Left ventricle myocardium inferior (tissue), 1 donor: ENCODE results near the gene STX8. TPM values are rescaled to one million over a fixed set of nuclear protein-coding genes. Genes with fewer than 3 reads are reported as not detected.
A peak's percentile ranks its signal among the peaks of the same experiment; 100 is the strongest.
"Not testable (repeated sequence)": the region's sequence is repeated elsewhere in the genome, so short reads cannot be mapped to it uniquely, and the experiment has no call there.

Experiments
- DNase-seq: peaks from one replicate; pipeline ENCODE4 v3.0.0-alpha.2; 2020
- H3K27ac ChIP-seq: fragments of 200-600 bp; replicated peaks from 2 replicates; pipeline ENCODE4 v1.8.0; 2021
- H3K27me3 ChIP-seq: fragments of 200-600 bp; 2 replicates; pipeline ENCODE4 v1.8.0; 2021; ENCODE audit warnings: low read depth
- H3K36me3 ChIP-seq: fragments of 200-600 bp; 2 replicates; pipeline ENCODE4 v1.8.0; 2021
- H3K4me1 ChIP-seq: fragments of 200-600 bp; 2 replicates; pipeline ENCODE4 v1.8.0; 2021
- H3K4me3 ChIP-seq: fragments of 200-600 bp; 2 replicates; pipeline ENCODE4 v1.8.0; 2021; ENCODE audit warnings: mild to moderate bottlenecking, moderate library complexity
- H3K9me3 ChIP-seq: fragments of 200-600 bp; replicated peaks from 2 replicates; pipeline ENCODE4 v1.8.0; 2021
- intact Hi-C: fragments of 100-400 bp; cut with micrococcal nuclease; formaldehyde crosslinking; loops from one replicate; pipeline ENCODE4 v1.11.0; 2022
- total RNA-seq: library from RNA; stranded (reverse); fragmentation: NEBNext Ultra II Directional; extraction: Animal tissue kit (Norgen Biotek cat#: 25700); gene quantifications from one replicate; pipeline ENCODE4 v1.2.1, GENCODE V29; 2021
- TF ChIP-seq, protein P1 (sequence below): fragments of 200-600 bp; IDR thresholded peaks from 2 replicates; pipeline ENCODE4 v1.8.0; 2021; ENCODE audit warnings: antibody characterized with exemption, mild to moderate bottlenecking, borderline replicate concordance
- donor health status: DM: no; HTN: yes; CAD: no; lungs with severe emphysema.

Gene STX8
- total RNA-seq, 1 donor from 2014 or later, result 61.3 TPM

DNA sequence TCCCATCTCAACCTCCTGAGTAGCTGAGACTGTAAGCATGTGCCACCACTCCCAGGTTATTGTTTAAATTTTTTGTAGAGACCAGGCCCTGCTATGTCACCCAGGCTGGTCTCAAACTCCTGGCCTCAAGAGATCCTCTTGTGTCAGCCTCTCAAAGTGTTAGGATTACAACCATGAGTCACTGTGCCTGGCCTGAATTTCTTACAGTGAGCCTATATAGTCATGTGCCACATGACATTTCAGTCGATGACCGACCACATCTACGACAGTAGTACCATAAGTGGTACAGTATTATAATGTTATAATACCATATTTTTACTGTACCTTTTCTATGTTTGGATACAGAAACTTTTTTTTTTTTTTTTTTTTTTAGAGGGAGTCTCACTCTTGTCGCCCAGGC lies 195.3 kb downstream of the STX8 start:
- TF ChIP-seq, protein P1, sequence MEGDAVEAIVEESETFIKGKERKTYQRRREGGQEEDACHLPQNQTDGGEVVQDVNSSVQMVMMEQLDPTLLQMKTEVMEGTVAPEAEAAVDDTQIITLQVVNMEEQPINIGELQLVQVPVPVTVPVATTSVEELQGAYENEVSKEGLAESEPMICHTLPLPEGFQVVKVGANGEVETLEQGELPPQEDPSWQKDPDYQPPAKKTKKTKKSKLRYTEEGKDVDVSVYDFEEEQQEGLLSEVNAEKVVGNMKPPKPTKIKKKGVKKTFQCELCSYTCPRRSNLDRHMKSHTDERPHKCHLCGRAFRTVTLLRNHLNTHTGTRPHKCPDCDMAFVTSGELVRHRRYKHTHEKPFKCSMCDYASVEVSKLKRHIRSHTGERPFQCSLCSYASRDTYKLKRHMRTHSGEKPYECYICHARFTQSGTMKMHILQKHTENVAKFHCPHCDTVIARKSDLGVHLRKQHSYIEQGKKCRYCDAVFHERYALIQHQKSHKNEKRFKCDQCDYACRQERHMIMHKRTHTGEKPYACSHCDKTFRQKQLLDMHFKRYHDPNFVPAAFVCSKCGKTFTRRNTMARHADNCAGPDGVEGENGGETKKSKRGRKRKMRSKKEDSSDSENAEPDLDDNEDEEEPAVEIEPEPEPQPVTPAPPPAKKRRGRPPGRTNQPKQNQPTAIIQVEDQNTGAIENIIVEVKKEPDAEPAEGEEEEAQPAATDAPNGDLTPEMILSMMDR, result no peak
- no peak for DNase-seq
- H3K27me3 ChIP-seq, result no peaks in the 10 kb centered on the region
- no peak overlapping the region for H3K27ac ChIP-seq
- intact Hi-C loops, result no loop called here
- H3K4me1 ChIP-seq, result no peaks in the 10 kb centered on the region
- no peak overlapping the region for H3K4me3 ChIP-seq
- H3K36me3 ChIP-seq, result peaks cover 14% of the 10 kb centered on the region
- peaks cover 4% of the 10 kb centered on the region for H3K9me3 ChIP-seq

DNA sequence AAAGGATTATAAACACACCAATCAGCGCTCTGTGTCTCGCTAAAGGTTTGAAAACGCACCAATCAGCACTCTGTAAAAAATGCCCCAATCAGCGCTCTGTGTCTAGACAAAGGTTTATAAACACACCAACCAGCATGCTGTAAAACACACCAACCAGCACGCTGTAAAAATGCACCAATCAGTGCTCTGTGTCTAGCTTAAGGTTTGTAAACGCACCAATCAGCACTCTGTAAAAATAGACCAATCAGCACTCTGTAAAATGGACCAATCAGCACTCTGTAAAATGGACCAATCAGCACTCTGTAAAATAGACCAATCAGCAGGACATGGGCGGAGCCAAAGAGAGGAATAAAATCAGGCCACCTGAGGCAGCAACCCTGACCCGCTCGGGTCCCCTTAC lies 199.4 kb downstream of the STX8 start:
- intact Hi-C loops, H3K27ac ChIP-seq, H3K9me3 ChIP-seq, H3K4me1 ChIP-seq, H3K27me3 ChIP-seq, DNase-seq, H3K4me3 ChIP-seq: not testable (repeated sequence)
- H3K36me3 ChIP-seq, result peaks cover 14% of the 10 kb centered on the region

DNA sequence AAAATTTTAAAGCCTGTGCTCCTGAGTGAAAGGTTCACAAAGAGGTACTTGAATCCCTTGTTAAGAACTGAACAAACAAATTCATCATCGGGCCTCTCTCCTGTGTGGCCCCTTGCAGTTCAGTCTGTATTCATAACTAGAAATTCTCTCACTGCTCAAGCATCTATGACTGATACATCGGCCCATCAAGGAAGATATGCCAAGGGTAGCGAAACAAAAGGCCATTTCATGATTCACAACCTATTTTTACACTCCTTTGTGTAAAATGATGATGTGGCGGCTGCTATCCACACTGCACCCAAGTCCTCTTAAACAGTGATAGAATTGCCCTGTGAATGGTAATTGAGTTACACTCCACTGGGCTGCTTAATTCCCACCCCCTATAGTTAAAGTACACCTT lies 204.6 kb downstream of the STX8 start:
- H3K27me3 ChIP-seq, result no peaks in the 10 kb centered on the region
- TF ChIP-seq, protein P1, result no peak
- intact Hi-C loops, result no loop called here
- peak overlapping the region; percentile 9 for H3K4me3 ChIP-seq
- H3K27ac ChIP-seq, result peak overlapping the region; percentile 71
- H3K4me1 ChIP-seq, result peaks cover 51% of the 10 kb centered on the region
- peaks cover 2% of the 10 kb centered on the region for H3K36me3 ChIP-seq
- no peak for DNase-seq
- H3K9me3 ChIP-seq, result no peaks in the 10 kb centered on the region

DNA sequence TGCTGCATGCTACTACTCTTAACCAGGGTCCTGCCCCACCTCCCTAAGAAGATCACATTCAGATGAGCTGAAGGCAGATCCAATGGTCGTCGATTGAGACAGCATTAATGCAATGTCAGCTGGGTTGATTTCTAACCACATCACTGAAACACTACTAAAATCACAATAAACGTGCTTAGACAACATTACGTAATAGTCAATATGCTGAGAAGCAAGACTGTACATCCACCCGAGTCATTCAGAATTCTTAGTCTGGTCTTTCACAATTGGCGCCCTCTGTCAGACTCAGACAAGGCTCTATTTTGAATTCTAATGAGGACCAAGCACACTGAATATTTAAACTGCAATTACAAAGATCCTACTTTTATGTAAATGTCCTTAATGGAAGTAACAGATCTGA lies 205.2 kb downstream of the STX8 start:
- Histone ChIP-seq H3K4me3 (no peak overlapping the region), H3K27me3 (no peaks in the 10 kb centered on the region), H3K27ac (peak overlapping the region; percentile 71), H3K36me3 (no peaks in the 10 kb centered on the region), H3K9me3 (no peaks in the 10 kb centered on the region), H3K4me1 (peaks cover 54% of the 10 kb centered on the region)
- DNase-seq, result no peak
- TF ChIP-seq, protein P1, result no peak
- intact Hi-C loops, result no loop called here

DNA sequence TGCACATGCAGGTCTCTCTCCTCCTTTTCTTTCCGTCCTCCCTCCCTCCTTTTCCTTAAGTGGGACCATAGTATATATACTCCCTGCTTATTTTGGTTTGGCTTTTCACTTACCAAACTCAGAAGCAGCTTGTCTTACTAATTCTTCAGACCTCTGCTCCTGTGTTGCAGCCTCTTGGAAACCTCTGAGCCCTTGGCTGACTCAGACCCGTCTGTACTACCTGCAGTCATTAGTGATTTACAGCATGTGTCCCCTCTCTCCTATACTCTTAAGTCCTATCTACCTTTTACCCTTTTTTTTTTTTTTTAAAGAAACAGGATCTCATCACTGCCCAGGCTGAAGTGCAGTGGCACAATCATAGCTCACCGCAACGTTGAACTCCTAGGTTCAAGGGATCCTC lies 207.0 kb downstream of the STX8 start:
- DNase-seq, result no peak
- H3K36me3 ChIP-seq, result no peaks in the 10 kb centered on the region
- H3K27me3 ChIP-seq, result no peaks in the 10 kb centered on the region
- H3K27ac ChIP-seq, result no peak overlapping the region
- H3K4me3 ChIP-seq, result no peak overlapping the region
- H3K4me1 ChIP-seq, result peaks cover 62% of the 10 kb centered on the region
- TF ChIP-seq, protein P1, result no peak
- intact Hi-C loops, result no loop called here
- H3K9me3 ChIP-seq, result no peaks in the 10 kb centered on the region

DNA sequence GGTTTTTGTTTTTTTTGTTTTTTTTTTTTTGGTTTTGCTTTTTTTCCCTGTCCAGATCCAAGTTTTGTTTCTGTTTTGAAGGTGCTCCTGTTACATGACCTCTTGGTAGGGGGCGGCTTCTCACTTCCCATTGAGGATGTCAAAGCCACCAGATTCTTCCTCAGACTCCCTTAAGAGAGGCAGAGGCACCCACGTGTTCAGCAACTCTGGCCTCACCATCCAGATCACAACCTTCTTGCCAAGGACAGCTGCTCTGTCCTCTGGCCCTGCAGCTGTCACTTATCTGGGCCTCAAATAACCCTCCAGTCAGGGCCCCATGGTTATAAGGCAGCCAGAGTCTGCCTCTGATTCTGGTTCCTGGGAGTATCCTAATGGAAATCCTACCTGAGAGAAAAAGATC lies 208.5 kb downstream of the STX8 start:
- Histone ChIP-seq H3K9me3 (no peaks in the 10 kb centered on the region), H3K36me3 (no peaks in the 10 kb centered on the region), H3K4me3 (no peak overlapping the region), H3K4me1 (peaks cover 62% of the 10 kb centered on the region), H3K27me3 (no peaks in the 10 kb centered on the region), H3K27ac (peak overlapping the region; percentile 62)
- peak; percentile 28 for DNase-seq
- intact Hi-C loops, result no loop called here
- TF ChIP-seq, protein P1, result no peak
